Activated CD4-positive, alpha-beta T cell treated with anti-CD3 and anti-CD28 coated beads, Interleukin-10, Interleukin-2, amounts not matched to agents 100 ng/mL and 50 ng/mL, durations not matched to agents 16 hours and 8 hours (primary cell): ENCODE measurements around the gene EFHC2.

Experiments used
- DNase-seq: peaks from one replicate; pipeline ENCODE4 v3.0.0-alpha.2; 2020

EFHC2 gene

GRCh38 chrX:44343412-44344141 is at the start of gene EFHC2:
Gene EFHC2, minus strand, starts transcription at chrX:44343672. Its CDS starts 84 bp downstream, at chrX:44343588.
- peak; percentile 28 for DNase-seq

- DNase-seq: no peak
Observed at GRCh38 chrX:44392767-44393166, 49.3 kb upstream of the EFHC2 start.

- no peak for DNase-seq
Observed at GRCh38 chrX:44384688-44385338, 41.3 kb upstream of the EFHC2 start.

GRCh38 chrX:44382871-44383270 is 39.4 kb upstream of the EFHC2 start:
- DNase-seq: no peak

- DNase-seq: no peak
Observed at GRCh38 chrX:44352758-44353157, 9.3 kb upstream of the EFHC2 start.

GRCh38 chrX:44349561-44349960 is 6.1 kb upstream of the EFHC2 start:
- no peak for DNase-seq

- DNase-seq: peak; percentile 26
Observed at GRCh38 chrX:44344687-44345086, 1.2 kb upstream of the EFHC2 start.

- DNase-seq: peak; percentile 49
Observed at GRCh38 chrX:44344194-44344593, 722 bp upstream of the EFHC2 start.

GRCh38 chrX:44342866-44343265 is 606 bp downstream of the EFHC2 start:
- no peak for DNase-seq

- no peak for DNase-seq
Observed at GRCh38 chrX:44338361-44338760, 5.1 kb downstream of the EFHC2 start.

- no peak for DNase-seq
Observed at GRCh38 chrX:44332437-44332836, 11.0 kb downstream of the EFHC2 start.

- DNase-seq: no peak
Observed at GRCh38 chrX:44330227-44330626, 13.2 kb downstream of the EFHC2 start.

GRCh38 chrX:44319550-44319949 is 23.9 kb downstream of the EFHC2 start:
- no peak for DNase-seq

GRCh38 chrX:44317181-44317580 is 26.3 kb downstream of the EFHC2 start:
- DNase-seq: no peak

- DNase-seq: no peak
Observed at GRCh38 chrX:44314808-44315207, 28.7 kb downstream of the EFHC2 start.

GRCh38 chrX:44314259-44314734 is 29.2 kb downstream of the EFHC2 start:
- no peak for DNase-seq

- DNase-seq: no peak
Observed at GRCh38 chrX:44312421-44312820, 31.1 kb downstream of the EFHC2 start.

GRCh38 chrX:44310227-44310626 is 33.2 kb downstream of the EFHC2 start:
- DNase-seq: no peak

GRCh38 chrX:44308869-44309268 is 34.6 kb downstream of the EFHC2 start:
- no peak for DNase-seq

GRCh38 chrX:44306356-44306755 is 37.1 kb downstream of the EFHC2 start:
- no peak for DNase-seq

GRCh38 chrX:44305921-44306320 is 37.6 kb downstream of the EFHC2 start:
- no peak for DNase-seq

- no peak for DNase-seq
Observed at GRCh38 chrX:44303119-44303518, 40.4 kb downstream of the EFHC2 start.

GRCh38 chrX:44299177-44299576 is 44.3 kb downstream of the EFHC2 start:
- no peak for DNase-seq

GRCh38 chrX:44291468-44292092 is 51.9 kb downstream of the EFHC2 start:
- DNase-seq: no peak
